RWPE1 (cell line): ENCODE measurements around the gene RTN4.

Source experiments
- CTCF ChIA-PET: fragments of 350-600 bp; sonication (Branson Sonifier 250); formaldehyde crosslinking; extraction: SDS; loops from one replicate; lab custom pipeline; 2021; lab: Yijun Ruan, JAX
- POLR2A ChIA-PET: fragments of 400-600 bp; formaldehyde crosslinking; extraction: SDS; loops from one replicate; lab custom pipeline; 2020; ENCODE audit warnings: antibody characterized with exemption; ENCODE audit not compliant: low non-redundant PET; lab: Yijun Ruan, JAX
- DNase-seq: peaks from one replicate; pipeline ENCODE4 v3.0.0; 2012; ENCODE audit warnings: low spot score
- H3K27ac ChIP-seq: fragments of 450-650 bp; 2 replicates; pipeline ENCODE4 v1.5.1; 2017
- CTCF ChIP-seq: fragments of 450-650 bp; conservative IDR thresholded peaks from 2 replicates; pipeline ENCODE4 v1.5.1; 2017; ENCODE audit warnings: low read depth, mild to moderate bottlenecking

The RTN4 gene

GRCh38 chr2:55029098-55029497, 21.2 kb downstream of the RTN4 start:
- DNase-seq, result no peak
- TF ChIP-seq CTCF, result no peak
- ChIA-PET CTCF (no interaction called here), POLR2A (no interaction called here)
- no peak overlapping the region for H3K27ac ChIP-seq

GRCh38 chr2:55027226-55027625, 23.0 kb downstream of the RTN4 start:
- H3K27ac ChIP-seq, result no peak overlapping the region
- ChIA-PET POLR2A (no interaction called here), CTCF (no interaction called here)
- no peak for TF ChIP-seq CTCF
- DNase-seq, result no peak

GRCh38 chr2:55026202-55026601, 24.0 kb downstream of the RTN4 start:
- no peak overlapping the region for H3K27ac ChIP-seq
- TF ChIP-seq CTCF, result no peak
- DNase-seq, result no peak
- ChIA-PET CTCF (interaction anchor here (0.7 kb wide), 1 partner anchor 7 kb away, joined by 4 read pairs; no protein-coding TSS in a partner anchor), POLR2A (no interaction called here)

GRCh38 chr2:55025627-55026026, 24.6 kb downstream of the RTN4 start:
- no peak for DNase-seq
- ChIA-PET CTCF (interaction anchor here (0.6 to 0.8 kb wide), 4 partner anchors 8 to 346 kb away, joined by 3 to 4 read pairs (median 4); no protein-coding TSS in a partner anchor), POLR2A (no interaction called here)
- H3K27ac ChIP-seq, result no peak overlapping the region
- TF ChIP-seq CTCF, result no peak

GRCh38 chr2:55025082-55025481, 25.2 kb downstream of the RTN4 start:
- H3K27ac ChIP-seq, result no peak overlapping the region
- DNase-seq, result no peak
- no peak for TF ChIP-seq CTCF
- CTCF ChIA-PET, result interaction anchor here (0.6 to 0.8 kb wide), 4 partner anchors 8 to 345 kb away, joined by 3 to 4 read pairs (median 3); no protein-coding TSS in a partner anchor
- POLR2A ChIA-PET, result no interaction called here

GRCh38 chr2:55022476-55022875, 27.8 kb downstream of the RTN4 start:
- H3K27ac ChIP-seq, result no peak overlapping the region
- POLR2A ChIA-PET, result no interaction called here
- DNase-seq, result no peak
- TF ChIP-seq CTCF, result no peak
- CTCF ChIA-PET, result no interaction called here
